M059J (cell line): ENCODE results near the gene IL13RA2. TPM values are rescaled to one million over a fixed set of nuclear protein-coding genes. Genes with fewer than 3 reads are reported as not detected.

ENCODE experiments used
- DNase-seq: peaks from one replicate; pipeline ENCODE4 v3.0.0-alpha.2; 2012; ENCODE audit warnings: low read depth
- total RNA-seq: library from RNA; depleted of rRNA; stranded (reverse); fragments of >200 nt; shearing (Covaris generic); gene quantifications from 2 replicates; pipeline ENCODE4 v1.2.3, GENCODE V29; 2014; rRNA removed

IL13RA2 gene, protein sequence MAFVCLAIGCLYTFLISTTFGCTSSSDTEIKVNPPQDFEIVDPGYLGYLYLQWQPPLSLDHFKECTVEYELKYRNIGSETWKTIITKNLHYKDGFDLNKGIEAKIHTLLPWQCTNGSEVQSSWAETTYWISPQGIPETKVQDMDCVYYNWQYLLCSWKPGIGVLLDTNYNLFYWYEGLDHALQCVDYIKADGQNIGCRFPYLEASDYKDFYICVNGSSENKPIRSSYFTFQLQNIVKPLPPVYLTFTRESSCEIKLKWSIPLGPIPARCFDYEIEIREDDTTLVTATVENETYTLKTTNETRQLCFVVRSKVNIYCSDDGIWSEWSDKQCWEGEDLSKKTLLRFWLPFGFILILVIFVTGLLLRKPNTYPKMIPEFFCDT
- 143 and 152 TPM in 2 replicates for total RNA-seq

DNA sequence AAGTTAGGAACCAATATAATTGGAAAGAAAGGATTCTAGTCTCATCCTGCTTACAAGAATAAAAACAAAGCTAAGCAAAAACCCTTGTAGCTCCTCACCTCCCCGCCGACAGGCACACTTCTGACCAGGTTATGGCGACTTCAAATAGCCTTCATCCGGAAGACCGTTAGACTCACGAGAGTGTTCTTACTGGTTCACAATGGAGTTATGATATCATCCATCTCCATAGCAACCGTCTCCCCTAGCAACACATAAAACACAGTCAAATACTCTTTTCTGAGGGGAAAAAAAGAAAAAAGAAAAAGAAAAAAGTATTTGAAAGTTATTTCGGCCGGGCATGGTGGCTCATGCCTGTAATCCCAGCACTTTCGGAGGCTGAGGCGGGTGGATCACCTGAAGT lies at the start of gene IL13RA2:
TSS of gene IL13RA2 (minus strand) at position 162 of the 400 bp plus-strand sequence. CDS start 347 bp downstream, outside the sequence.
- peak; percentile 94 for DNase-seq

DNA sequence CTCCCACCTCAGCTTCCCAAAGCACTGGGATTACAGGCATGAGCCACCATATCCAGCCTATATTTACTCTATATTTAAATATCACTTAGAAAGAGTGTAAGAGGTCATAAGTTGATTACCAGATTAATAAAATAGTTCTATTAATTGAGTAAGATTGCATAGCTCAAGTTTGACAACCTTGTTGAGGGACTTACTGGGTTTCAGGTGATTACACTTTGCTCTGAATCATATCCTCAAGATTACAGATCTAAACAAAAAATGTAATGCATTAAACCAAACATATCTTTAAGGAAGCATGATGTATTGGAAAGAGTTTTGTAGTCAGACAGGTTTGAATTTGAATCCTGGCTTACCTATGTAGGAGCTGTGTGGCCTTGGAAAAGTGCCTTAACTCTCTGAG lies 47.9 kb upstream of the IL13RA2 start:
- DNase-seq = no peak

DNA sequence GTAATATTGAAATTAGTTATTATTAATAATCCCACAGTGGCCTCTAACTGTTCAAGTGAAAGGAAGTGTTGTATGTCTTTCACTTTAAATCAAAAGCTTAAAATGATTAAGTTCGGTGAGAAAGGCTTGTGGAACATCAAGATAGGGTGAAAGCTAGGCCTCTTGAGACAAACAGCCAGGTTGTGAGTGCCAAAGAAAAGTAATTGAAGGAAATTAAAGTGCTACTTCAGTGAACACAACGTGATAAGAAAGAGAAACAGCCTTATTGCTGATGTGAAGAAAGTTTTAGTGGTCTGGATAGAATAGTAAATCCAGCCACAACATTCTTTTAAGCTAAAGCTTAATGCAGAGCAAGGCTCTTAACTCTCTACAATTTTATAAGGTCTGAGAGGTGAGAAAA lies 42.6 kb upstream of the IL13RA2 start:
- DNase-seq = no peak

DNA sequence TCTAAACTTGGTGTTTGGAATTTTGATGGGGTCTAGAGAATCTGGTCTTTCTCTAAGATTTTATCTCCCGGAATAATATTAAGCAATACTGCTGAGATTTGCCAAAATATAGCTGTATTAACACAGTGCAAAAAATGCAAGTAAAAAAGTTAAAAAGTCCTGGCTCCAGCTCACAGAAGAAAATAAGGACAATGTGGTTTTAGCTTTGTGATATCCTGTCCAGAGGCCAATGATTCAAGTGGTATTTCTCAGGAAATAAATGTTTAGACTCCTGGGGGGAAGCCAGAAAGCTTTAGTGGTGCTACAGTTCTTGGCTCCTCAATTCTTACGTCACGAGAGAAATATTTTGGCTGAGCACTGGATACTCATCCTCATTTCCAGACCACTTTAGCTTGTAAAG lies 40.9 kb upstream of the IL13RA2 start:
- peak; percentile 87 for DNase-seq

DNA sequence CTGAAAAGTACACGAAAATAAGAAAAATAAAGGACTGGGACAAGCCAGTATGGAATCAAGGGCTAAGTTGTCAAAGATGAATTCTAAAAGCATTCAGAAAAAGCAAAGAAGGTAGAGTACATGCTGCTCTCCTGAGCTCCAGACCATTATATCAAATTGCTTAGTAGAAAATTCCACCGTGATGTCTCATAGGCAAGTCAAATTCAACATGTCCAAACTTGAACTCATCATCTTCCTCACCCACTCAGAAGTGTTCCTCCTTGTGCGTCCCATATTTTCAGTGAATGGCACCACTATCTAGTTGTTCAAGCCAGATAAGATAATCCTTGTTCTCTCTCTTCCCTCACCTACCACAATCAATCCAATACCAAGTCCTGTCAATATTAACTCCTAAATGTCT lies 37.5 kb upstream of the IL13RA2 start:
- no peak for DNase-seq

DNA sequence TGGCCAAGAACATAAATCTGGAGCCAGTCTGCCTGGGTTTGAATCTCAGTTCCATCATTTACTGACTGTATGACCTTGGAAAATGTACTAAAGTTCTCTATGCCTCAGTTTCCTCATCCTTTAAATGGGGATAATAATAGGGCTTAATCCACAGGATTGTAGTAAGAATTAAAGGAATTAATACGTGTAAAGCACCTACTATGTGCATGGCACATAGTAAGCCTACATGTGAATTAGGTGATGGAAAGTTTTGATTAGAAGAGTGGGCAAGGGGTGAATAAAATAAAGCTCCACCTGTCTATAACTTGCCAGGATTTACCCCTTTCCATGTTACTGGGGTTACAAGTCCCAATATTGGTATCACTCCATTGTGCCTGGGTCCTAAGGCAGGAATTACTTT lies 35.8 kb upstream of the IL13RA2 start:
- no peak for DNase-seq

DNA sequence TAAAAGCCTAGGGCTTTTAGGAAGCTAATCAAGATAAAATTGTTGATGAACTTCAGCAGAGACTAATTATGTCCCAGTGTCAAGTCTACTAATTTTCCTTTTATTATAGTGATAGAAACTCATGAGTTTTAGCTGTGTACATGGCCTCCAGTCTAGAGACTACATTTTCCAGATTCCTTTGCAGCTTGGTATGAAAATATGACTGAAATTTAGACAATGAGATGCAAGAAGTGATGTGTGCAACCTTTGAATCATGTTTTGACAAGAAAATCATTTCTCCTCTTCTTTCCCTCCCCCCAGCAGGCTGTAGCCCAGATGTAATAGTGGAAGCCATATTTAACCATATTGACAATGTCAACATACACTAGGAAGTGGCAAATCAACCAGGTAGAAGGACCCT lies 30.3 kb upstream of the IL13RA2 start:
- DNase-seq = no peak

DNA sequence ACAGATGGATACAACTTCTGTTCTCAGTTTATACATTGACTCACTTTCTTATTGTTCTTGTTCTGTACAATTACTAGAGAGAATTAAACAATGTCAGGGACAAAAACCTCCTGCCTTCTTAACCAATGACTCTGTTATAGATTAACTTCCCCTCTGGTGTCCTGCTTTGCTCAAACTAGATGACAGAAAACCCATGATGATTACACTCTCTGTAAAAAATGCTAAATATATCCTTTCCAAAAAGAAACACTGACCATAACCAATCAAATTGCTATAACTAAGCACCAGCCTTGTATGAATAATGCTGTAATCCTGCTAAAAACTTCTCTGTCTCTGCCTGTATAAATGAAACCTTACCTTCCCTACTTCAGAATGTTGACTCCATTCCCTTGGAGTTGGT lies 29.8 kb upstream of the IL13RA2 start:
- no peak for DNase-seq

DNA sequence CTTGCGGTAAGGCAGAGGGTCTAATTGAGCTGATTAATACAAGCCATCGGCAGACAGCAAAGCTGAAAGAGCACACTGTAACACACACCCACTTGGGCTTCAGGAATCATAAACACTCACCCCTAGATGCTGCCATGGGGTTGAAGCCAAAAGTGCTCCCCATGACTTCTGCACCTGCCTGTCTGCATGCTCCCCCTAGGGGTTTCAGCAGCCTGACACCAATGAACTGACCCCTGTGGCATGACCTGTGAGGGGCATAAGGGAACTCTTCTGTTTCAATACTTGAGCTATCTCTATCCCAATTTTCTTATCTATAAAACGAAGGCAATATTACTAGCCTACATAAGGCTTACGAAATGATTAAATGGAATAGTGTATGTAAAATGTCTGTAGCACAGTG lies 23.0 kb upstream of the IL13RA2 start:
- DNase-seq = no peak

DNA sequence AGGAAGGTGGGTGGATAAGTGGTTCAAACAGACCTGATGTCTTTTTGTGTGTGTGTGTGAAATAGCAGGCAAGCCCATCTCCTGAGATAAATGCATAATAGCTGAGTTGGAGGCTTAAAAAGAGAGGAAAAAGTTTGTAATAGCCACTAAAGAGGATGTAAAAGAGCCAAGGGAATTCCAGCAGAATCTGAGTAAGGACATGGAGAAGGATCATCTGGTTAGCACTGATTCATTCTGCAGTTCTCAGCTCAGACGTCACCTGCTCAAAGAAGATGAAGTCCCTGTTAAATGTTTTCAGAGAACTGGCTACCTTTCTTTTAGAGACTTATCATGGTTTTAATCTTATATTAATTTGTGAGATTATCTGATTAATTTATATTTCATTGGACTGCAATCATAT lies 21.0 kb upstream of the IL13RA2 start:
- no peak for DNase-seq

DNA sequence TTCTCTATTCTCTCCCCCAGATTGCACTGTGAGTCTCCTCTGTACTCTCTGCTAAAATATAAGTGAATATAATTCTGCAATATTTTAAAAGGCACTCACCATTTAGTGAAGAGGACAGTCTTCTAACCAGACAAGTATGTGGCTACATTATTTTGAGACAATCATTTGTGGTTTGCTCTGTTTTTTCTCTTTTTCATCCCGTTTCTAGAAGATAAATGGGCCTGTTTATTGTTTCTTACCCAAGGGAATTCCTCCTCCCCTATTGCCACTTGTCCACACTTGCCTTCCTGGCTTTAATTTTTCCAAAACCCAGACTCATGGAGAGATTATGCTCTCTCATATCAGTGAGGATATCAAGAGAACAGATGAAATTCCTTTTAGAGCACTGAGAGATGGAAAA lies 18.6 kb upstream of the IL13RA2 start:
- DNase-seq = no peak

DNA sequence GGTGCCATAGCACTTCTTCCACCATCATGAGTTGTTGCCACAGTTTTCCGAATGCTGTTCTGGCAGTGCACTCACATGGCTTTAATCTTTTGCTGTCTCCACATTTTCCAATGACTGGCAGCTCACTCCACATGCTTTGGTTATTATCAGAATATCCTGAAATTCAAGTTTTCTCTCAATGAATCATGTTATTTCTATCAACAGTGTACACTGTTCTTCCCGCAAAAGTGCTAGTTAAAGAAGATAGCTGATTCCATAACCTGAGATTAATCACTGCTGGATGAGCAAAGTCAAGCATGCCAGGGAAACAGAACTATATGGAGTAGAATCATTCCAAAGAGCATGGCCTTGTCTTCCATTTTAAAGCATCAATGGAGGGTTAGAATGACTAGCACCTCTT lies 14.6 kb upstream of the IL13RA2 start:
- DNase-seq = no peak

DNA sequence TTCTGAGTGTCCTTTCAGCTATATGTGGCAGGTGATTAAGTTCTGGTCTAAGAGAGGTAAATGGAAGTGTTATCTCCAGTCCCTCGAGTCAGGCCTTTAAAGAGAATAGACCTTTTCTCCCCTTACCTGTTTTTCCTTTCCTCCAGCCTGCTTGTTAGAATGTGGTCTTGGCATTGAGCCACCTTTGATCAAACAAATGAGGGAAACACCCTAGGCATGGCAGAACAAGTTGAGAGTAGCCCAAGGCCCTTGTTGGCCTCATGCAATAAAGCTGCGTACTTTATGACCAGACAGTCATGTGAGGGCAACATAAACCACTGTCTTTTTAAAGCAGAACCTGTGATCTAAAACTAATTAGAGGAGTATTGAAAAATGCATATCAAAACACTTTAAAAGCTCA lies 13.2 kb upstream of the IL13RA2 start:
- DNase-seq = no peak

DNA sequence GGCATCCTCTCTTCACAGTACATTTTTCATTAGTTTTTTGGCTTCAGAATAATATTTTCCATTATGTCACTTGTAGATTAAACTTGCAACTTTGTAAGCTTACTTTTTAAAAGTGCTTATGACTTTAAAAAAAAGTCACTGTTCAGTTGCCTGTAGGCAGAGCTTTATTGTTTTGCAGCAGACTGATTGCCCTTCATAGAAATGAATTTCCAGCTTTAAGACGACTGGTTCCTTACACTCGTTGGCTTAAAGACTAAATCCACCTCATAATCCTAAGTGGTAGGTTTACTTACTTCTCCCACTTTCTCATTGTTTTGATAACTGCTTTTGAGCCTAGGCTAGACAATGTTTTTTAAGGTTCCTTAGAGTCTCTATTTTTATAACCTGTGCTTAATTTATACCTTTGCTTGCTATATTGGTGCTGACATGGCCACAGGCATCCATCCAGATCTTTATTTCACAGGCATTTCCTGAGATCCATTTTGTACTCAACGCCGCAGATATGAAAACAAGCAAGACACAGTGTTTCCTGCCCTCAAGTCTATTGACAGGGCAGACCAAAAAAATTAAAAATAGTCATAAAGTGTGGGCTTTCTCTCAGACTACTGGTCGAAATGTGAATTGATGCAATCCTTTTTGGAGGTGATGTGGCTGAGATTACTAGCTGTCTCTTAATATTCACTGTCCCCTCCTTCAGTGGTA lies 12.6 kb upstream of the IL13RA2 start:
- DNase-seq = no peak

DNA sequence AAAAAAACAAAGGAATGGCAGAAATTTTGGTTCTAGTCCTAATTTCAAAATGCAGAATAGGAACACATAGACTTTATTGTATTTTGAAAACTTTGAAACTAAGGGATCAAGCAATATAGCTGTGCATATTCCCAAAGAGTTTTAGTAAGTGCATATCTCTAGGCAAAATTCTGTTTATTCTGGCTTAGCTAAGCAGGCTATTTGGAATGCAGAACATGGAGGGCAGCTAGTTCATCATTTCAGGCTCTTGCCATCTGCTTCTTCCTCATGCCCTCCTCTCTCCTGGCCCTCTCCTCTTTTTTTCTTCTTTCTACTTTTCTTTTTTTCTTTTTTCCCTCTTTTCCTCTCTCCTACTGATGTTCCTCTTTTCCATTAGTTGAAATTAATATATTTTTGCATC lies 12.0 kb upstream of the IL13RA2 start:
- DNase-seq = no peak

DNA sequence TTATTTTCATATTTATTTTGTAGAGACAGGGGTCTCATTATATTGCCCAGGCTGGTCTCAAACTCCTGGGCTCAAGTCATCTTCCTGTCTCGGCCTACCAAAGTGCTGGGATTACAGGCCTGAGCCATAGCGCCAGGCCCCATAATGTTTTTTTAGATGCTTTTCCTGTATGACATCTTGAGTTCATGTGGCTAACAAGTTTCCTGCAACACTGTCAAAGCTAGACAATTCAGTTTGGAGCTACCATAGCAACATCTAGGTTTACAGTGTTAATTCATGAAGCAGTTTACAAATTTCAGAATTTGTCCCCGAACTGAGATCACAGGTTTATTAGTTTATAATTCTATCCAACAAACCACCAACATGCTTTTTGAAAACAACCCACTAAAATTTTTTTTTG lies 6.4 kb upstream of the IL13RA2 start:
- DNase-seq = no peak

DNA sequence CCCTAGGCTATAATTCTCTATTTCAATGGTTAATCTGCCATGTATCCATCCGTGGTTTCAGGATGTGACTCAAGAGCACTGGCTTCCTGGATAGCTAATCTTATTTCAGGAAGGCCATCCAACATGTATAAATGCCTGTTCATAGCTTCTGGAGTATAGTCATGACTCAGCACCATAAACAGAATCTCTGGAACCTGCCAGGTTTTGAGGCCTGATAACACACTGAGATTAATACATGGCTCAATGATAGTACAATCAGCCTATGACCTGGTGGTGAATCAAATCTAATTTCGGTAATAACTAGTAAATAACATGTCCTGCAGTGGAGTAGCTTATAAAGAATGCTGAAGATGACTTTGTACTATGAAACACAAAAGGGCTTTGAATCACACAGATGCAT lies 5.7 kb upstream of the IL13RA2 start:
- peak; percentile 92 for DNase-seq

DNA sequence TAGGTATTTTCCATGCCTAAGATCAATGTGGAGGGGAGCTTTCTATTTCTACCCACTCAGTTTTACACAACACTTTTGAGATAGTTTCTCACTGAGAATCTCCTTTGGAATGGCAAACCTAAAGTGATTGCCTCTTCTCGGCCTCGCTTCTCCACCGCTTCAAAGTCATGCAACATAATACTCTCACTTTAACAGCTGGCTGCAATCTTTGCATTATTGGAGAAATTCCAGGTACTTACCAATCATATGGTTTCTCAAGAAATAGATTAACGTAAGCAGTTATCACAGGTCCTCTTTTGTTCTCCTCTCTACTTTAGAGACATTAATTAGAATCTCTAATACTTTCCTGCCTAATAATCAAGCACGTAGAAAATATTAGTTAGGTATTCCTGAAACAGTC lies 3.7 kb upstream of the IL13RA2 start:
- DNase-seq = no peak

DNA sequence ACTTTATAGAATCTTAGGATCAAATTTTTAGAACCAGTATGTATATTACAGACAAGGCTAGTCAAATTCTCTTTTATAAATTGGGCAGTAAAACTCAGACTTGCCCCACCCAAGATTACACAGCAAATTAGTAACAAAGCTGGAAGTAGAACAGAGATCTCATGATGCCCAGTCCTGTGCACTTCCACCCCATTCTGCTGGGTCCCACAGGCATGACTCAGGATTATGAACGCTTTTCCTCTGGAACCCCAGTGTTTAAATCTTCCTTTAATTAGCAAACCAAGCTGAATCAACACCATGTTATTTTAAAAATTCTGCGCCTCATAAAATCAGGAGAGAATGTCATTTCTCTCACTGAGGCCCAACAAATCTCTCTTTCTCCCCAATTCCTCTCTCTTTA lies 1.5 kb upstream of the IL13RA2 start:
- peak; percentile 51 for DNase-seq

DNA sequence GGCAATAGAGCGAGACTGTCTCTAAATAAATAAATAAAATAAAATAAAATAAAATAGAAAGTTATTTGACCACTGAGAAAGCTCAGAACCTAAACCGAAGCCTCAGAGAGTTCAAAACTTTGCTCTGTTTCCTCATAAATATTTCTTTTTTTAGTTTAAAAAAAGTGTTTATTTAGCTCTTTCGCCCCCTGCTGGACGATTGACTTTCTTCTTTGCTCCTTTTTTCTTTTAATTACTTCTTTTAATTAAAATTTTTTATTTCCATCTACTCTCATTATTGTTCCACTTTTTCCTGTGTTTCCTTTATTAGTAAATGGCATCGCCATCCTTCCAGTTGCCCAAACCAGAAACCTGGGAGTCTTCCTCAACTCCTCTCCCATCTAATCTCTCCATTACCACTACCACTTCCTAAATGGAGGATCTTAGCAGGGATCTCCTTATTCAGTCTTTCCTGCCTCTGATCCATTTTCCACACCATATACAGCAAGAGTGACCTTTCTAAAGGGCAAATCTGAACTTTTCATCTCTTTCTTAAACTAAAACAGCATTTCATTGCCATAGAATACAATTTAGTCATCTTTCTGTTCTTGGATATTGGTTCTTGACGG lies 728 bp upstream of the IL13RA2 start:
- peak; percentile 64 for DNase-seq

DNA sequence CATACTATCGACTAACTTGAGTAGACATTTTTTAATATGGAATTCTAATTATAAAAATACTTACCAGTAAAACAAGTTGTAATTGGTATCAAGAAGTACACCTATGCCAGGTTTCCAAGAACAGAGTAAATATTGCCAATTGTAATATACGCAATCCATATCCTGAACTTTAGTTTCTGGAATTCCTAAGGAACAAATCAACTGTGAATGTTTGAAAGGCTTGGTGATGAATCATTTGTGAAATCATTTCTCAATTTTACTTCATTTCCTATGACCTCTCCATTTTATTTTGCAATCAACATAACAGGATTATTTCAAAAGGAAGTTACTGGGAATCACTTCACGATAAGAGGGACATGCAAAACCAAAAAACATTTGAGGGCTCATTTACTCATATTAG lies 3.7 kb downstream of the IL13RA2 start:
- DNase-seq = no peak

DNA sequence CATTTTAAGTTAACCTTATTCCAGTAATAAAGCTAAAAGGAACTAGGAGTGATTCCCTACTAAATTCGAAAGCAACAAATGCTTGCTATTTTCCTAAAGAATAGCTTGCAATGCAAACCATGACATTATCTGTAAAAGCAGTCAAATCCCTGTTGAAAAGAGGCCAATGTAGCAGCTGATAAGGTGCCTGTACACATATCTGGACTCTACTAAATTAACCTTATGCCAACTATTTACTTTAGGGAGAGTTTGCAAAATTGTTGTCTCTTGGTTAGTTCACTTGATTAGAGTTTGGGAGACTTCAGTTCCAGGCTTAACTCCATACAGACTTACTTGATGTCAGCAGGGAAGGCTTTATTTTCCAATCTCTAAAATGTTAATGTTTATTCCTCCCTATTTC lies 6.0 kb downstream of the IL13RA2 start:
- DNase-seq = no peak

DNA sequence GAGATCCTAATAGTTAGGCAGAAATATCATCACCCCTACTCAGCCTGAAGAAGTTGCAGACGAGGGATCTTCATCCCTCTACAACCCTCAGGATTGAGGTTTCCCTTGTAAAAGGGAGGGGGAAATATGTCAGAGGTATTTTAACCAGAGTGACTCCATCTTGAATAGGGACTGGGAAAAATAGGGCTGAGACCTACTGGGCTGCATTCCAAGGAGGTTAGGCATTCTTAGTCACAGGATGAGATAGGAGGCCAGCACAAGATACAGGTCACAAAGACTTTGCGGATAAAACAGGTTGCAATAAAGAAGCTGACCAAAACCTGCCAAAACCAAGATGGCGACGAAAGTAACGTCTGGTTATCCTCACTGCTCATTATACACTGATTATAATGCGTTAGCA lies 17.5 kb downstream of the IL13RA2 start:
- DNase-seq = peak; percentile 44
